ENCODE data around the gene OR10G6. TPM values are rescaled to one million over a fixed set of nuclear protein-coding genes. Genes with fewer than 3 reads are reported as not detected.

OR10G6 gene
- total RNA-seq (2014; rRNA removed; shearing (Covaris generic)) (not detected in 2 replicates), total RNA-seq (2022) (not detected in 2 replicates), Bru-seq, nascent RNA (not detected), BruChase-seq, experiment 1, labeled RNA remaining after a 6-hour chase (not detected), BruChase-seq, experiment 2, labeled RNA remaining after a 2-hour chase (not detected)
- long read RNA-seq, result 0 reads

GRCh38 chr11:123995119-123995518 lies at the start of gene OR10G6:
OR10G6 (minus strand) TSS chr11:123995161; CDS start chr11:123995161, 0 bp downstream.
- H3K9me2 ChIP-seq (ENCODE audit: insufficient read depth, low read length), result no peaks in the 10 kb centered on the region
- no peaks in the 10 kb centered on the region for H3K9me3 ChIP-seq (ENCODE audit: low read length)
- ChIA-PET CTCF (ENCODE audit: unreplicated experiment) (no interaction called here), POLR2A (no interaction called here)
- H3K4me2 ChIP-seq (ENCODE audit: low read length), result no peak within 1 kb of the TSS
- H3K36me3 ChIP-seq (ENCODE audit: insufficient read depth, low read length), result no peaks in the 10 kb centered on the region
- H2AFZ ChIP-seq (ENCODE audit: low read length), result no peak within 1 kb of the TSS
- no peaks in the 10 kb centered on the region for H3K79me2 ChIP-seq (ENCODE audit: insufficient read depth, low read depth, low read length)
- intact Hi-C loops (cut with micrococcal nuclease; ENCODE audit: unreplicated experiment), result no loop called here
- no peak for TF ChIP-seq CTCF (conservative IDR thresholded peaks at IDR 0.05; ENCODE audit: low read length)
- no peak for TF ChIP-seq EZH2phosphoT487 (IDR thresholded peaks at IDR 0.05; ENCODE audit: borderline replicate concordance, low read depth, low read length)
- BruUV-seq (replicated peaks), result no TSS peak
- no peaks in the 10 kb centered on the region for H4K20me1 ChIP-seq (ENCODE audit: insufficient read depth, low read length)
- H3K4me1 ChIP-seq (ENCODE audit: insufficient read depth, low read length, poor library complexity, severe bottlenecking), result no peaks in the 10 kb centered on the region
- no peak within 1 kb of the TSS for H3K27ac ChIP-seq (ENCODE audit: low read depth, low read length, poor library complexity, severe bottlenecking)
- no peak for DNase-seq (ENCODE audit: low spot score)
- H3K4me3 ChIP-seq (ENCODE audit: low read depth, low read length, poor library complexity, severe bottlenecking), result no peak within 1 kb of the TSS

GRCh38 chr11:124043420-124043819 lies 48.5 kb upstream of the OR10G6 start:
- H3K9me2 ChIP-seq (ENCODE audit: insufficient read depth, low read length), result no peaks in the 10 kb centered on the region
- H3K27ac ChIP-seq (ENCODE audit: low read depth, low read length, poor library complexity, severe bottlenecking), result no peak overlapping the region
- H3K4me3 ChIP-seq (ENCODE audit: low read depth, low read length, poor library complexity, severe bottlenecking), result no peak overlapping the region
- CTCF ChIA-PET (ENCODE audit: unreplicated experiment), result no interaction called here
- BruUV-seq (replicated peaks), result no TSS peak
- DNase-seq (ENCODE audit: low spot score), result no peak
- intact Hi-C loops (cut with micrococcal nuclease; ENCODE audit: unreplicated experiment), result no loop called here
- H3K4me1 ChIP-seq (ENCODE audit: insufficient read depth, low read length, poor library complexity, severe bottlenecking), result no peaks in the 10 kb centered on the region
- no peak overlapping the region for H3K4me2 ChIP-seq (ENCODE audit: low read length)
- H2AFZ ChIP-seq (ENCODE audit: low read length), result no peak overlapping the region
- H3K9me3 ChIP-seq (ENCODE audit: low read length), result no peaks in the 10 kb centered on the region
- no peaks in the 10 kb centered on the region for H3K36me3 ChIP-seq (ENCODE audit: insufficient read depth, low read length)
- H3K79me2 ChIP-seq (ENCODE audit: insufficient read depth, low read depth, low read length), result no peaks in the 10 kb centered on the region
- no peaks in the 10 kb centered on the region for H4K20me1 ChIP-seq (ENCODE audit: insufficient read depth, low read length)
- no peak for TF ChIP-seq CTCF (conservative IDR thresholded peaks at IDR 0.05; ENCODE audit: low read length)
- no peak for TF ChIP-seq EZH2phosphoT487 (IDR thresholded peaks at IDR 0.05; ENCODE audit: borderline replicate concordance, low read depth, low read length)
- POLR2A ChIA-PET, result no interaction called here

- CTCF ChIA-PET (ENCODE audit: unreplicated experiment), result no interaction called here
- Histone ChIP-seq H3K27ac (ENCODE audit: low read depth, low read length, poor library complexity, severe bottlenecking) (no peak within 1 kb of the TSS), H2AFZ (ENCODE audit: low read length) (no peak within 1 kb of the TSS), H3K4me1 (ENCODE audit: insufficient read depth, low read length, poor library complexity, severe bottlenecking) (no peaks in the 10 kb centered on the region), H3K9me2 (ENCODE audit: insufficient read depth, low read length) (no peaks in the 10 kb centered on the region), H3K36me3 (ENCODE audit: insufficient read depth, low read length) (no peaks in the 10 kb centered on the region), H3K9me3 (ENCODE audit: low read length) (no peaks in the 10 kb centered on the region), H3K79me2 (ENCODE audit: insufficient read depth, low read depth, low read length) (no peaks in the 10 kb centered on the region), H4K20me1 (ENCODE audit: insufficient read depth, low read length) (no peaks in the 10 kb centered on the region), H3K4me2 (ENCODE audit: low read length) (no peak within 1 kb of the TSS), H3K4me3 (ENCODE audit: low read depth, low read length, poor library complexity, severe bottlenecking) (no peak within 1 kb of the TSS)
- no peak for DNase-seq (ENCODE audit: low spot score)
- no TSS peak for BruUV-seq (replicated peaks)
- TF ChIP-seq EZH2phosphoT487 (IDR thresholded peaks at IDR 0.05; ENCODE audit: borderline replicate concordance, low read depth, low read length) (no peak), CTCF (conservative IDR thresholded peaks at IDR 0.05; ENCODE audit: low read length) (no peak)
- POLR2A ChIA-PET, result interaction anchor here (0.8 to 1.0 kb wide), 2 partner anchors 20 to 28 kb away, joined by 3 to 4 read pairs; no protein-coding TSS in a partner anchor
- intact Hi-C loops (cut with micrococcal nuclease; ENCODE audit: unreplicated experiment), result no loop called here
Observed at GRCh38 chr11:124041254-124041653, 46.3 kb upstream of the OR10G6 start, which contains the start of gene OR10G7. OR10G7 (minus strand) TSS chr11:124041325; CDS start chr11:124039001, 2,324 bp downstream.

Data from OCI-LY7 (cell line).